Spleen (tissue), 11 donors: Measurements from ENCODE around the gene INF2. TPM values are rescaled to one million over a fixed set of nuclear protein-coding genes. Genes with fewer than 3 reads are reported as not detected.

Experiments
- DNase-seq: peaks from one replicate; pipeline ENCODE4 v3.0.0-alpha.2; 2020
- H3K27ac ChIP-seq, 8 donors: fragments of 200-600 bp; sonication (generic) in 7 of 8; 1 replicate in 4 of 8; 2 replicates in 4 of 8; pipeline versions ENCODE4 v1.5.0 to v1.8.0; 2016 to 2021; ENCODE audit warnings: inconsistent platforms in 4 of 8, mild to moderate bottlenecking in 4 of 8, moderate library complexity in 1 of 8
- H3K27me3 ChIP-seq, 7 donors: fragments of 200-600 bp; sonication (generic) in 6 of 7; replicated peaks in 1 of 7; 1 replicate in 4 of 7; 2 replicates in 3 of 7; pipeline versions ENCODE4 v1.5.0 to v1.8.0; 2016 to 2021; ENCODE audit warnings: inconsistent platforms in 3 of 7, mild to moderate bottlenecking in 1 of 7
- H3K36me3 ChIP-seq, 6 donors: fragments of 200-600 bp; sonication (generic) in 5 of 6; 1 replicate in 4 of 6; 2 replicates in 2 of 6; pipeline versions ENCODE4 v1.5.0 to v1.8.0; 2016 to 2021; ENCODE audit warnings: inconsistent platforms in 2 of 6
- H3K4me1 ChIP-seq, 6 donors: fragments of 200-600 bp; sonication (generic) in 5 of 6; 1 replicate in 3 of 6; 2 replicates in 3 of 6; pipeline versions ENCODE4 v1.5.0 to v1.8.0; 2016 to 2021; ENCODE audit warnings: inconsistent platforms in 3 of 6
- H3K4me3 ChIP-seq, 8 donors: fragments of 200-600 bp; sonication (generic) in 7 of 8; 1 replicate in 4 of 8; 2 replicates in 4 of 8; pipeline versions ENCODE4 v1.5.0 to v1.8.0; 2016 to 2021; ENCODE audit warnings: inconsistent platforms in 4 of 8, mild to moderate bottlenecking in 4 of 8, moderate library complexity in 2 of 8
- H3K9me3 ChIP-seq, 8 donors: fragments of 200-600 bp; sonication (generic) in 7 of 8; 1 replicate in 4 of 8; 2 replicates in 4 of 8; pipeline versions ENCODE4 v1.5.0 to v1.8.0; 2016 to 2021; ENCODE audit warnings: inconsistent platforms in 4 of 8
- POLR2A ChIP-seq, 3 donors: fragments of 450-650 bp; IDR thresholded peaks; one replicate each; pipeline ENCODE4 v1.5.1; 2017; ENCODE audit warnings: antibody characterized with exemption in 3 of 3, mild to moderate bottlenecking in 1 of 3
- POLR2AphosphoS5 ChIP-seq, 3 donors: sonication (generic); formaldehyde crosslinking; IDR thresholded peaks; one replicate each; pipeline ENCODE4 v1.5.1; 2017; ENCODE audit warnings: antibody characterized with exemption in 3 of 3
- WGBS, 5 donors: extraction: QIAGEN DNeasy Blood & Tissue Kit in 3 of 5; methylation state at CpG; one replicate each; pipeline versions ENCODE4 v1.1.5 to v1.1.7; 2013 to 2018; 5-methylcytosine and 5-hydroxymethylcytosine counted together
- intact Hi-C: fragments of 100-400 bp; cut with DNase I; formaldehyde crosslinking; loops from one replicate; pipeline ENCODE4 v1.15.0; 2023; ENCODE audit warnings: low total_unique reads
- polyA plus RNA-seq, 3 donors: library from polyadenylated mRNA; stranded (reverse); fragments of 200-250 nt; gene quantifications; one replicate each; pipeline ENCODE4 v1.2.1, GENCODE V29; 2013
- total RNA-seq, 7 donors: library from RNA; depleted of rRNA in 3 of 7; stranded (reverse); fragments of >200 nt in 3 of 7; fragmentation: NEBNext Ultra II Directional in 4 of 7; extraction: Animal tissue kit (Norgen Biotek cat#: 25700) in 4 of 7; gene quantifications; one replicate each; pipeline versions ENCODE4 v1.1.0 to v1.2.1, GENCODE V29; 2016 to 2021
- TF ChIP-seq, protein P1 (sequence below), 11 experiments: fragments of 200-600 bp in 7 of 11; fragments of 450-650 bp in 4 of 11; sonication (generic) in 4 of 11; IDR thresholded peaks in 8 of 11; conservative IDR thresholded peaks in 3 of 11; 1 replicate in 7 of 11; 2 replicates in 4 of 11; pipeline versions ENCODE4 v1.4.0 to v1.8.0; 2016 to 2021; ENCODE audit warnings: antibody characterized with exemption in 11 of 11, inconsistent platforms in 4 of 11, mild to moderate bottlenecking in 1 of 11
- donor health status: healthy with polysubstance abuse.
- donor health status: DM: no; HTN: no; CAD: no; lungs with moderate emphysema.
- donor health status: DM: no; HTN: no; CAD: no.
- donor health status: Bipolar disorder and iron deficiency.
- donor health status: healthy.
- donor health status: DM: no; HTN: no; CAD: no.
- donor health status: DM: yes; HTN: yes; CAD: no.

The INF2 gene
- total and polyA plus RNA-seq, 10 donors, result 56.6 to 120 (median 98.6) TPM

DNA sequence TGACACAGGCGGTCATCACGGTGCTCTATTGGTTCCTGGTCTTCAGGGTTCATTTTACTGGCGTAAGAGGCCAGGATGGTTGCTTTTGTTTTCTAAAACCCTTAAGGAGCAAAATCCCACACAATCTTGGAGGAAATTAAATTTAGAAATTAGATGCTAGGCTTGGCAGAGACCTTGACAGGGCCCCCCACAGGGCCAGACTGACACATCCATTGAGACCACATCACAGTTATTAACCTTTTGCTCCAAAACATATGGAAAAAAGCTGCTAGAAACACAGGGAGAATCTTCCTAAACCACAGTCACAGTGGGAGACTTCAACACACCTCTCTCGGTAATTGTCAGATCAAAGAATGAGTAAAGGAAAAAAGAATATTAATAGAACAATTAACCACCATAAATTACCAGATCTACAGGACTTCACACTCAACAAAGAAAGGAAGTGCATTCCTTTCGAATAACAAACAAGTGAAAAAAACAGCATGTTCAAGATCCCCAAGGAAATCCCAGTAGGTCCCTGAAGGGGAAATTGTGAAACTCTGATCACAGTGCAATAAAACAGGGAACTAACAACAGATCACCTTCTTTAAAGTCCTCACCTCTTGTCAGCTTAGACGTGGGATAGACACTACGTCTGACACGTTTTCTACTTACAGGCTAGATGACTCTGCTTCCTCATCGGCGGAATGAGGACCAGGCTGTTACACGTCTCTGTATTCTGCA lies 44.6 kb upstream of the INF2 start:
- TF ChIP-seq, protein P1, sequence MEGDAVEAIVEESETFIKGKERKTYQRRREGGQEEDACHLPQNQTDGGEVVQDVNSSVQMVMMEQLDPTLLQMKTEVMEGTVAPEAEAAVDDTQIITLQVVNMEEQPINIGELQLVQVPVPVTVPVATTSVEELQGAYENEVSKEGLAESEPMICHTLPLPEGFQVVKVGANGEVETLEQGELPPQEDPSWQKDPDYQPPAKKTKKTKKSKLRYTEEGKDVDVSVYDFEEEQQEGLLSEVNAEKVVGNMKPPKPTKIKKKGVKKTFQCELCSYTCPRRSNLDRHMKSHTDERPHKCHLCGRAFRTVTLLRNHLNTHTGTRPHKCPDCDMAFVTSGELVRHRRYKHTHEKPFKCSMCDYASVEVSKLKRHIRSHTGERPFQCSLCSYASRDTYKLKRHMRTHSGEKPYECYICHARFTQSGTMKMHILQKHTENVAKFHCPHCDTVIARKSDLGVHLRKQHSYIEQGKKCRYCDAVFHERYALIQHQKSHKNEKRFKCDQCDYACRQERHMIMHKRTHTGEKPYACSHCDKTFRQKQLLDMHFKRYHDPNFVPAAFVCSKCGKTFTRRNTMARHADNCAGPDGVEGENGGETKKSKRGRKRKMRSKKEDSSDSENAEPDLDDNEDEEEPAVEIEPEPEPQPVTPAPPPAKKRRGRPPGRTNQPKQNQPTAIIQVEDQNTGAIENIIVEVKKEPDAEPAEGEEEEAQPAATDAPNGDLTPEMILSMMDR (IDR thresholded peaks at IDR 0.05 in 8 of 11, conservative IDR thresholded peaks at IDR 0.05 in 3 of 11), result no peak
- TF ChIP-seq POLR2AphosphoS5 (IDR thresholded peaks at IDR 0.05) (no peak), POLR2A (IDR thresholded peaks at IDR 0.05) (no peak)
- Histone ChIP-seq H3K9me3 (peaks cover 0 to 11% (median 3%) of the 10 kb centered on the region in 8 donors), H3K36me3 (no peaks in the 10 kb centered on the region), H3K4me1 (peaks cover 4 to 62% (median 30%) of the 10 kb centered on the region in 6 donors), H3K27me3 (peaks cover 0 to 11% (median 0%) of the 10 kb centered on the region in 7 donors), H3K27ac (no peak overlapping the region), H3K4me3 (no peak overlapping the region)
- 70 to 78% (median 75%) methylated on average over 11 of the region's 11 CpGs for WGBS, 5 donors
- intact Hi-C loops, result no loop called here
- DNase-seq, result no peak

DNA sequence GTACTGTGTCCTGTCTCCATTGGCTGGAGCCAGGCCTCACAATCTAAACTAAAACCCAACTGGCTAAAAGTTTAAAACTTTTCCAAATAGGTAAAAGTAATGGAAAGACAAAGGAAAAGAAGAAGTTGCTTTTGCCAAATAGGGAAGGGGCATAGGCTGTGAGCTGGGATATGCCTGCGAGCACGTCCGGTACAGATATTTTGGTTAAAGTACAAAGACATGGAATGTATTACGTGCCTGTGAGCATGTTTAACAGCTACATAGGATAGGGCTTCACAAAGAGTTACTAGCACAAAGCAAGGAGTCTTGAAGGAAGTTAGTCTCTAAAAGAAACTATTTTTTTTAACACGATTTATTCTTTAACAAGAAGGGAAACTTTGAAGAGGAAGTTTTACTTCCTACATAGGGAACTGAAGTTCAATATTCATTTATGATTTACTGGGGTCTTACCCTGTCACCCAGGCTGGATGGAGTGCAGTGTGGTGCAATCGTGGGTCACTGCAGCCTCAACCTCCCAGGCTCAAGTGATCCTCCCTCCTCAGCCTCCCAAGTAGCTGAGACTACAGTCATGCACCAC lies 41.9 kb upstream of the INF2 start:
- 28 to 49% (median 37%) methylated on average over 6 of the region's 6 CpGs for WGBS, 5 donors
- H3K27me3 ChIP-seq, result peaks cover 0 to 9% (median 0%) of the 10 kb centered on the region in 7 donors
- H3K9me3 ChIP-seq, result peaks cover 0 to 15% (median 3%) of the 10 kb centered on the region in 8 donors

DNA sequence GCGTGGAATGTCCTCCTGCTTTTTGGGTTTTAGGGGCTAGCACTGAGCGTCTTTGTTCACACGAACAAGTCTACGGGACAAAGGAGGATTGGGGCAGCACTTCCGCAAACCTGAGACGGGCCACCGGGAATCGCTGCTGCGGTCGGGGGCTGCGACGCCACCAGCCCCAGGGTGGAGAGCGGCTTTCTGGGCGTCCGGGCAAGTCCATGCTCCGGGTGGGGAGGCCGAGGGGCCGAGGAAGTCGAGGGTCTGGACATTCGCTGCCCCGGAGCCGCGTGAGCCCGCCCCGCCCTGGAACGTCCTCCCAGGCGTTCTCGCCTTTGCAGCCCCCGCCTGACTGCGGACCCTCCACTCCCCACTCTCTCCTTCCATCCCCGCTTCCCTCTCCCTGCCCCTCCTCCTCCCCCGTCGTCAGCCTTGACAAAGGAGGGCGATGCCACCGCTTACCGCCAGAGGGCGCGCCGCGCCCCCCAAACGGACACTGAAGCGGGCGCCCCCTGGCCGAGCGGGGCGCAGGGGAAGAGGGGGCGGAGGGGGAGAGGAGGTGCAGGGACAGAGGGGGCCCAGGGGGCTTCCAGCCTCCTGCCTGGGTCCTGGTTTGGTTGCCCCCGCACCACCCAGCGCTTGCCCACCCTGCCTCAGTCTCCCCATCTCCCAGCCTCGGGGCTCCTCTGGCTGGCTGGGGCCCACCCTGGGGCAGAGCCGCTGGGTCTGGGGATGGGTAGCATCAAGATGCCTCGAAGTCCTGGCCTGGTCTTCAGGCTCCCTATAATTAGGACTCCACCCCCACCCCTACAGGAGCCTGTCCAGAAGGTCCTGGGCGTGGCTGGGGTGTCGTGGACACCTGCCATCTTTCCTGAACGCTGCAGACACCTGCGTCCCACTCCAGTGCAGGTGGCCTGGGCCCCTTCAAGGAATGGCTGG lies 39.1 kb upstream of the INF2 start:
- peaks cover 0 to 25% (median 10%) of the 10 kb centered on the region in 8 donors for H3K9me3 ChIP-seq
- H3K27me3 ChIP-seq, result peaks cover 0 to 9% (median 0%) of the 10 kb centered on the region in 7 donors
- H3K4me1 ChIP-seq, result peaks cover 6 to 48% (median 22%) of the 10 kb centered on the region in 6 donors
- intact Hi-C loops, result loop anchor here (5.0 kb wide), 1 partner anchor 57 kb away; no protein-coding TSS in a partner anchor
- no peaks in the 10 kb centered on the region for H3K36me3 ChIP-seq
- DNase-seq, result peak; percentile 91
- WGBS, 5 donors, result 4 to 11% (median 8%) methylated on average over 39 to 55 of the region's 56 CpGs
- TF ChIP-seq POLR2AphosphoS5 (IDR thresholded peaks at IDR 0.05) (peak; percentile 52 to 75 (median 71)), POLR2A (IDR thresholded peaks at IDR 0.05) (no peak)
- TF ChIP-seq, protein P1 (IDR thresholded peaks at IDR 0.05 in 8 of 11, conservative IDR thresholded peaks at IDR 0.05 in 3 of 11), result peak; percentile 92 to 99 (median 96)
- peak overlapping the region; percentile 35 to 70 (median 40) for H3K4me3 ChIP-seq
- peak overlapping the region in 7 of 8 donors; percentile 29 to 77 (median 60) for H3K27ac ChIP-seq

More for the DNA sequence above, 41.9 kb upstream of the INF2 start:
- TF ChIP-seq, protein P1 (IDR thresholded peaks at IDR 0.05 in 8 of 11, conservative IDR thresholded peaks at IDR 0.05 in 3 of 11), result no peak
- no peak for TF ChIP-seq POLR2AphosphoS5 (IDR thresholded peaks at IDR 0.05)
- no peak for TF ChIP-seq POLR2A (IDR thresholded peaks at IDR 0.05)
- H3K4me3 ChIP-seq, result no peak overlapping the region
- intact Hi-C loops, result no loop called here
- H3K36me3 ChIP-seq, result no peaks in the 10 kb centered on the region
- no peak for DNase-seq
- peaks cover 6 to 58% (median 23%) of the 10 kb centered on the region in 6 donors for H3K4me1 ChIP-seq
- H3K27ac ChIP-seq, result peak overlapping the region in 4 of 8 donors; percentile 20 to 66 (median 44)
